DMS53 treated with DMSO at 0.1 percent for 48 hours (cell line): Measurements from ENCODE around the gene GALNT9.

Source experiments
- DNase-seq: peaks from one replicate; lab custom pipeline; 2025; ENCODE audit not compliant: unreplicated experiment; lab: John Stamatoyannopoulos, UW

Gene GALNT9

DNA sequence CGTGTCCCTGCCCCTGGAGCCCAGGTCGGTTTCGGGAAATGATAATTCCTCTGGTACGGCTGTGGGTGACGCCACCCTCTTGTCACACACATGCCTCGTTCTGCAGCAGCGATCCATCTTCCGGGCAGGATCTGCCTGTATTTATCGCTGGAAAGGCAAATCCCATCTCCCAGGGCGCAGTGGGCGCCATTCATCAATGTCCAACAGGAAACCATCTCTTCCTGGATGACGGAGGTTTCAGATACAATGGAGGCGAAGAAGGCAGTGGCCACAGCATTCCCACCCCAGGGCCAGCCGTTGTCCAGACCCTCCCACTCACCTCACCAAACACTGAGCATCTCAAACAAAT lies 110.9 kb downstream of the GALNT9 start:
- no peak for DNase-seq

DNA sequence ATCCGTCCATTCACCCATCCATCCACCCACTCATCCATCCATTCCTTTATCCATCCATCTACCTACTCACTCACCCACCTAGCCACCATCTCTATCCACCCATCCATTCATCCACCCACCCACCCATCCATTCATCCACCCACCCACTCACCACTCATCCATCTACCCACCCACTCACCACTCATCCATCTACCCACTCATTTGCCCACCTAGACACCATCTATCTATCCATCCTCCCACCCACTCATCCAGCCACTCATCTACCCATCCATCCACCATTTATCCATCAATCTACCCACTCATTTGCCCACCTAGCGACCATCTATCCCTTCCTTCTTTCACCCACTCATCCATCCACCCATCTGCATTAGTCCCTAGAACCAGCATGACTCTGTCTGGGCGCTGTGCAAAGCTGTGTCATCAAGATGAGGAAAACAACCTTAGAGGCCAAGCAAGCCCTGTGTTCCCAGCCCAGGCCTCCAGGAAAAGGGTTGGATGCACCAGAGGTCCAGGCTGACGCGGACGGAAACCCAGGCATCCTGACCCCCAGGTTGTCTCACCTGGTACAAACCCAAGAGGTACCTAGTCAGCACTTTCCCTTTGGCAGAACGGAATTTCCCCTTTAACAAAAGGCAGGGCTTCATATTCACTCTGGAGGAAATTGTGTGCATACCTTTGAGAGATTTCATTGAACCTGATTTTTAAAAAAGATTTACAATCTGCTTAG lies 111.4 kb downstream of the GALNT9 start:
- DNase-seq, result no peak

- DNase-seq, result no peak
These were observed 112.0 kb downstream of the GALNT9 start for GRCh38 chr12:132217371-132217770.

GRCh38 chr12:132216354-132216987 lies 112.9 kb downstream of the GALNT9 start:
- DNase-seq, result no peak

GRCh38 chr12:132215299-132215989 lies 113.9 kb downstream of the GALNT9 start:
- no peak for DNase-seq

DNA sequence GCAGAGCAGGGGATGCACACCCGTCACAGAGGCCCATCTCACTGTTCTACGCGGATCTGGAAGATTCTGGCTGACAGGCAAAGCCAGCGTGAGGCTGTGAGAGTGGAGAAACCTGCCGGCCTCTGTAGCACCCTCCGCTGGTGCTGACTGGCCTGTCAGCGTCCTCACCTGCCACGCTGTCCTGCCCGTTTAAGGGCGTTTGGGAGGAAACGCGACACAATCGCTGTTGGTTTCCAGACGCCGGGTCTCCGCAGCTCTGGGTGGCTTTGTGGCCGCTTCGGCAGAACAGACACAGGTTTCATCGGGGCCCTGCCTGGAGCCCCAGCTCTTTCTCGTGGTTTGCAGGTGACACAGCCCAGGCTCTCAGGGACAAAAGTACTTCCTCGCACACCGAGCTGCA lies 114.5 kb downstream of the GALNT9 start:
- DNase-seq, result no peak

DNA sequence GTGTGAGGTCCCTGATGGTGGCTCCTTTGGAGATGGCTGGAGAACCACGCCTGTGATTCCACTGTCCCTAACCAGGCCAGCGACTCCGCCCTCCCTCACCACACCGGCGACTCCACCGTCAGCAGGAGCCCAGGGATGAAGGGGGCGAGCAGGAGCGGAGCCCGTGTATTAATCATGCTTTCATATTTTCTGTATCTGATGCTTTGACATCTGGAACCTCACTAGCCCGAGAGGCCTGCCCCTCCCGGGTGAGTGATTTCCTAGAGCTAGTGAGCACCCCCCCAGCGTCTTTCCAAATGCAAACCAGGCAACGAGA lies 115.3 kb downstream of the GALNT9 start:
- DNase-seq, result no peak

DNA sequence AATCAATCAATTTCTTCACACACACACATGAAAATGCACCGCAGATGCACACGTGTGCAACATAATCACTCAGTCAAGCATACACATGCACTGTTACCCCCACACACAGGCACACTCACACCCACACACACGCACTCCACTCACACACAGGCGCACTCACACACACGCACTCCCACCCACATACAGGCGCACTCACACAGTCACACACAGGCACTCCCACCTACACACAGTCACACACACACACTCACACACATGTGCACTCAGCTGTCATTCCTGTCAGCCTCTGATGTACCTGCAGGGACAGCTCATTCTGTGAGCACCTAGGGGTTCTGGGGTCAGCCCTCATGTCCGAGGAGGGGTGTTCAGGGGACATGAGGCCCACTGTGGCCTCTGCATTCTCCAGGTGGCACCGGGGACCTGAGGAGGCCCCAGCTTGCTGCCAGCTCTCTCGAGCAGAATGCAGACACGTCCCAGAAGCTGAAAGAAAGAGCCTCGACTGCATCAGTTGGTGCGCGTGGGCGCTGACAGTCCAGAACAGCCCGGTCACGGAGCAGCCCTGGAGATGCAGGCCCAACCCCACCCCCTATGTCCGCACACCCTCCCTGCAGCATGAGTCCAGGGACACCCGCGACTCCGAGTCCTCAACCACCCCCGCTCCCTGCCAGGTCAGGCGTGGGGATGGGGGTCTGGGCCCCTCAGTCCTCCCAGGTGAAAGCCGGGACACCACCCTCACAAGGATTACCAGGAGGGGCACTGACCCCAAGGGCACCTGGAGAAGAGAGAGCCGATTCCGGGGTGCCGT lies 115.8 kb downstream of the GALNT9 start:
- DNase-seq, result no peak

DNA sequence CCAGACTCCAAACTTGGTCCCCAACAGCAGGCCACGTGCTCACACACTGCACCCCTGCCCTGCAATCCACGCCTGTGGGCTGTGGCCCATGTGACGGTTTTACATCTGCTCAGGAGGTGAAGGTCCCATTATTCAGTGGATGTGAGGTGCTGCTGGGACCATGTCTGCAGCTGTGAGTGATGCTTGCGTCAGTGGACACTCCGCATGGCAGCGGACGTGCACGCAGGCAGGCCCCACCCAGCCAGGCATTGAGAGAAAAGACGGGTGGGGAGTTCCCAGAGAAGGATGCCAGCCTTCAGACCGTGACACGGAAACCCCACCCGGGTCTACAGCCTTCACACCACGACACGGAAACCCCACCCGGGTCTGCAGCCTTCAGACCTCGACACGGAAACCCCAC lies 117.6 kb downstream of the GALNT9 start:
- DNase-seq, result no peak

GRCh38 chr12:132211326-132211725 lies 118.1 kb downstream of the GALNT9 start:
- DNase-seq, result no peak

- DNase-seq, result no peak
These were observed 119.0 kb downstream of the GALNT9 start for GRCh38 chr12:132210223-132211055.

GRCh38 chr12:132209619-132210222 lies 119.7 kb downstream of the GALNT9 start:
- no peak for DNase-seq

GRCh38 chr12:132208153-132208823 lies 121.1 kb downstream of the GALNT9 start:
- no peak for DNase-seq

DNA sequence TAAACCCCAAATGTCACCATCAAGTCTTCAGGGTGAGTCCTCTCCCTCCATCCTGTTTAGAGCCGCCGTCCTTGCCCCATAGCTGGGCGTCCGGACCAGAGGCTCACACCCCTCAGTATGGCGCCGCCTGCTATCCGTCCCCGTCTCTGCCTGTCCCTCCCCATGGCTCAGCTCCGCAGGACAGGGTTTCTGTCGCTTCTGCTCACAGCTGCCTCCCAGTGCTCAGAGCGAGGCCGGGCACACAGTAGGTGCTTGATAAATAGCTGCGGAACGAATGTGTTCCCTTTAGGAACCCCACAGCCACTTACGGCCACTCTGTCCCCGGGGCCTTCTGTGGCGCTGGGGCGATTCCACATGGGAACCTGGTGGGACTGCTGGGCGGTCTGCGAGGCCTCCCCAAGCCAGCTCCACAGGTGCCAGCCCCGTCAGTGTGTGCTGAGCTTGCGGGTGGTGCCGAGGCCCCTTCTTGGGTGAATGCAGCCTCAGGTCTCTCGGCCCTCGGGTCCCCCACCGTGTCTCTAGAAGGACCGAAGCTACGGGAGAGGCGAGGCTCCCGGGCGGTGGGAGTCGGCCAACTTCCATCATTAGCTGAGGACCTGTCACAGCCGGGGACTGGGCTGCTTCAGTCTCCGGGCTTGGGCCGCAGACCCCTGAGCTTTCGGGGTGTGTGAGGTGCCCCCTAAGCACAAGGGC lies 122.2 kb downstream of the GALNT9 start:
- no peak for DNase-seq

- no peak for DNase-seq
These were observed 123.3 kb downstream of the GALNT9 start for GRCh38 chr12:132206046-132206434.

GRCh38 chr12:132205271-132206045 lies 123.9 kb downstream of the GALNT9 start:
- no peak for DNase-seq

GRCh38 chr12:132204793-132205270 lies 124.6 kb downstream of the GALNT9 start:
- DNase-seq, result no peak

- no peak for DNase-seq
These were observed 125.2 kb downstream of the GALNT9 start for GRCh38 chr12:132204063-132204792.
